B cell (primary cell): ENCODE data around the gene IPO5.

Experiments
- EZH2 ChIP-seq: IDR thresholded peaks from 2 replicates; pipeline ENCODE4 v1.6.1; 2012; ENCODE audit warnings: borderline replicate concordance, low read depth, mild to moderate bottlenecking, moderate library complexity, low read length; ENCODE audit not compliant: insufficient read depth, poor library complexity, severe bottlenecking
- TF ChIP-seq, protein P1 (sequence below): fragments of 200-600 bp; IDR thresholded peaks from one replicate; pipeline ENCODE4 v1.8.0; 2022; ENCODE audit warnings: antibody characterized with exemption, mild to moderate bottlenecking

DNA sequence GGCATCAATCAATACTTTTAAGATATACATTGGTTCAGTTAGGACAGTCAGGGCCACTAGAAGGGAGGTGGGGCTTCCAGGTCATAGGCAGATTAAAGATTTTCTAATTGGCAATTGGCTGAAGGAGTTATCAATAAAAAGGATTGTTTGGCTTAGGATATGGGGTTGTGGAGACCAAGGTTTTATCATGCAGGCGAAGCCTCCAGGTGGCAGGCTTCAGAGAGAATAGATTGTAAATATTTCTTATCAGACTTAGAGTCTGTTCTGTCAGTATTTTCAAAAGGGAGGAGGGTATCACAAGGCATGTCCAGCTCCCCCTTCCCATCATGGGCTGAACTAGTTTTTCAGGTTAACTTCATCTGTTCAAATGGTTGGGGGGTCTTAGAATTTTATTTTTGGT, 112.0 kb downstream of the IPO5 start:
- TF ChIP-seq, protein P1, sequence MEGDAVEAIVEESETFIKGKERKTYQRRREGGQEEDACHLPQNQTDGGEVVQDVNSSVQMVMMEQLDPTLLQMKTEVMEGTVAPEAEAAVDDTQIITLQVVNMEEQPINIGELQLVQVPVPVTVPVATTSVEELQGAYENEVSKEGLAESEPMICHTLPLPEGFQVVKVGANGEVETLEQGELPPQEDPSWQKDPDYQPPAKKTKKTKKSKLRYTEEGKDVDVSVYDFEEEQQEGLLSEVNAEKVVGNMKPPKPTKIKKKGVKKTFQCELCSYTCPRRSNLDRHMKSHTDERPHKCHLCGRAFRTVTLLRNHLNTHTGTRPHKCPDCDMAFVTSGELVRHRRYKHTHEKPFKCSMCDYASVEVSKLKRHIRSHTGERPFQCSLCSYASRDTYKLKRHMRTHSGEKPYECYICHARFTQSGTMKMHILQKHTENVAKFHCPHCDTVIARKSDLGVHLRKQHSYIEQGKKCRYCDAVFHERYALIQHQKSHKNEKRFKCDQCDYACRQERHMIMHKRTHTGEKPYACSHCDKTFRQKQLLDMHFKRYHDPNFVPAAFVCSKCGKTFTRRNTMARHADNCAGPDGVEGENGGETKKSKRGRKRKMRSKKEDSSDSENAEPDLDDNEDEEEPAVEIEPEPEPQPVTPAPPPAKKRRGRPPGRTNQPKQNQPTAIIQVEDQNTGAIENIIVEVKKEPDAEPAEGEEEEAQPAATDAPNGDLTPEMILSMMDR, result no peak
- no peak for TF ChIP-seq EZH2
